GM12865 (cell line): ENCODE data around the gene IL37.
"Not testable (repeated sequence)": the region's sequence is repeated elsewhere in the genome, so short reads cannot be mapped to it uniquely, and the experiment has no call there.

Experiments
- DNase-seq: peaks from one replicate; pipeline ENCODE4 v3.0.0; 2010; ENCODE audit warnings: low read depth
- H3K4me3 ChIP-seq: 2 replicates; pipeline ENCODE4 v1.5.1; 2011; ENCODE audit warnings: mild to moderate bottlenecking, low read depth, low read length, control low read depth
- TF ChIP-seq, protein P1 (sequence below): IDR thresholded peaks from 2 replicates; pipeline ENCODE4 v1.5.1; 2011; ENCODE audit warnings: low read length, control low read depth, low read depth, inconsistent platforms; ENCODE audit not compliant: insufficient read depth; ENCODE audit errors: missing control alignments

Gene IL37

GRCh38 chr2:112923237-112923966, 12.4 kb downstream of the IL37 start:
- no peak for DNase-seq
- TF ChIP-seq, protein P1, sequence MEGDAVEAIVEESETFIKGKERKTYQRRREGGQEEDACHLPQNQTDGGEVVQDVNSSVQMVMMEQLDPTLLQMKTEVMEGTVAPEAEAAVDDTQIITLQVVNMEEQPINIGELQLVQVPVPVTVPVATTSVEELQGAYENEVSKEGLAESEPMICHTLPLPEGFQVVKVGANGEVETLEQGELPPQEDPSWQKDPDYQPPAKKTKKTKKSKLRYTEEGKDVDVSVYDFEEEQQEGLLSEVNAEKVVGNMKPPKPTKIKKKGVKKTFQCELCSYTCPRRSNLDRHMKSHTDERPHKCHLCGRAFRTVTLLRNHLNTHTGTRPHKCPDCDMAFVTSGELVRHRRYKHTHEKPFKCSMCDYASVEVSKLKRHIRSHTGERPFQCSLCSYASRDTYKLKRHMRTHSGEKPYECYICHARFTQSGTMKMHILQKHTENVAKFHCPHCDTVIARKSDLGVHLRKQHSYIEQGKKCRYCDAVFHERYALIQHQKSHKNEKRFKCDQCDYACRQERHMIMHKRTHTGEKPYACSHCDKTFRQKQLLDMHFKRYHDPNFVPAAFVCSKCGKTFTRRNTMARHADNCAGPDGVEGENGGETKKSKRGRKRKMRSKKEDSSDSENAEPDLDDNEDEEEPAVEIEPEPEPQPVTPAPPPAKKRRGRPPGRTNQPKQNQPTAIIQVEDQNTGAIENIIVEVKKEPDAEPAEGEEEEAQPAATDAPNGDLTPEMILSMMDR: no peak
- H3K4me3 ChIP-seq: no peak overlapping the region

GRCh38 chr2:112923967-112924338, 13.0 kb downstream of the IL37 start:
- TF ChIP-seq, protein P1: no peak
- no peak overlapping the region for H3K4me3 ChIP-seq
- DNase-seq: no peak

GRCh38 chr2:112924360-112924759, 13.4 kb downstream of the IL37 start:
- DNase-seq: no peak
- TF ChIP-seq, protein P1: no peak
- H3K4me3 ChIP-seq: no peak overlapping the region

DNA sequence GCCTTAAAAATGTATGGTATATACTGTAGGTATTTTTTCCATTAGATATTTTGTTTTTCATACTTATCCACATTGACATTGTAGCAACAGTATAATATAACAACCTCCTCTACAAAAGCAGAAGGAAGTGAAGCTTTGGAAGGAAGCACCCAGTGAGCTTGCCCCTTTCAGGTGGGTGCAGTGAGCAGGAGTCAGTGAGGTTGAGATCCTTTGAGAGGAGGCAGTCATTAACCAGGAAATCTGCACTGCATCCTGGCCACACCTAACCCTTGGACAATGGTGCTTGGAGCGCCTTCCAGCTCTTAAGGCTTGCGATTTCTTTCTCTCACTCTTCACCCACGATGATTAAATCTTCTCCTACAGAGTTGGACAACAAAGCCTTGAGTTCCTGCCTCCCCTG, 13.9 kb downstream of the IL37 start:
- DNase-seq: no peak
- TF ChIP-seq, protein P1: no peak

DNA sequence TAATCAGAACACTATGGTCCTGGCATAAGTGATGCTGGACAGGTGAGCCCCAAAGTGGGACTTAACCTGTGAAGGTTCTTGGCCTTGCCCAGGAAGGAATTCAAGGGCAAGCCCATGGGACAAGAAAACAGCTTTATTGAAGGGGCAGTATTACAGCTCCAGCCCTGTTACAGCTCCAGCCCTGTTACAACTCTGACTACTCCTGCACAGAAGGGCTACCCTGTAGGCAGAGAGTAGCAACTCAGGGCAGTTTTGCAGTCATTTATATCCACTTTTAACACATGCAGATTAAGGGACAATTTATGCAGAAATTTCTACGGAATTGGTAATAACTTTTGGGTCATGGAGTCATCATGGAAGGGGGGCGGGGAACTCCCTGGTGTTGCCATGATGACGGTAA, 15.7 kb downstream of the IL37 start:
- TF ChIP-seq, protein P1: no peak
- no peak for DNase-seq
- H3K4me3 ChIP-seq: no peak overlapping the region

More for the DNA sequence above, 13.9 kb downstream of the IL37 start:
- H3K4me3 ChIP-seq: no peak overlapping the region

- TF ChIP-seq, protein P1: no peak
- no peak for DNase-seq
- no peak overlapping the region for H3K4me3 ChIP-seq
These were observed 16.8 kb downstream of the IL37 start for GRCh38 chr2:112927745-112928144.

DNA sequence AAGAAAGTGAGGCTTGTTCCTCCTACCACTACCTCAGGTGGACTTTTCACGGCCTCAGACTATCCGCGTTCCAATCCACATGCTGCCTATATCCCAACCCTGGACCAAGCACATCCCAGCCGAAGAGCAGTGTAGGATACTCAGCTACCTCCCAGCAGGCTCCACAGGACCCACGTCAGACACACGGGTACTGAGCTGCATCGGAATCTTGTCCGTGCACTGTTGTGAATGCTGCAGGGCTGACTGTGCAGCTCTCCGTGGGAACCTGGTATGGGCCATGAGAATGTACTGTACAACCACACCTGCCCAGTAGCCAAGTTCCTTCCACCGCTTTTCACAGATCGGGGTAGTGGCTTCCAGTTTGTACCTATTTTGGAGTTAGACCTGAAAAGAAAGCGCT, 22.3 kb downstream of the IL37 start:
- DNase-seq: no peak
- H3K4me3 ChIP-seq: no peak overlapping the region
- TF ChIP-seq, protein P1: no peak

DNA sequence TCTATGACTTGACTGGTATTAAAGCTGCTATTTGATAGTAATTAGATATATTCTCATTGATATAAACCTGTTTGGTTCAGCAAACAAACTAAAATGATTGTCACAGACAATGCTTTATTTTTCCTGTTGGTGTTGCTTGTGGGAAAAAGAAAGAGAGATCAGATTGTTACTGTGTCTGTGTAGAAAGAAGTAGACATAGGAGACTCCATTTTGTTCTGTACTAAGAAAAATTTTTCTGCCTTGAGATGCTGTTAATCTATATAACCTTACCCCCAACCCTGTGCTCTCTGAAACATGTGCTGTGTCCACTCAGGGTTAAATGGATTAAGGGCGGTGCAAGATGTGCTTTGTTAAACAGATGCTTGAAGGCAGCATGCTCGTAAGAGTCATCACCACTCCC, 23.2 kb downstream of the IL37 start:
- DNase-seq, H3K4me3 ChIP-seq: not testable (repeated sequence)
